T47D (cell line): ENCODE data around the gene SMAD7.
"Not testable (repeated sequence)": the region's sequence is repeated elsewhere in the genome, so short reads cannot be mapped to it uniquely, and the experiment has no call there.

Experiments
- DNase-seq, 2 experiments: peaks; one replicate each; pipeline versions ENCODE4 v3.0.0 to v3.0.0-alpha.2; 2011 to 2012; ENCODE audit warnings: low read depth in 1 of 2, low spot score in 1 of 2
- JUND ChIP-seq: IDR thresholded peaks from 2 replicates; pipeline ENCODE4 v1.6.1; 2012; ENCODE audit warnings: low read depth
- in situ Hi-C: cut with HindIII; loops from 2 replicates; pipeline ENCODE4 v1.10.0; 2016; ENCODE audit warnings: low sequenced_read_pairs, low pct_unique_long_range_greater_than_20kb

Gene SMAD7

DNA sequence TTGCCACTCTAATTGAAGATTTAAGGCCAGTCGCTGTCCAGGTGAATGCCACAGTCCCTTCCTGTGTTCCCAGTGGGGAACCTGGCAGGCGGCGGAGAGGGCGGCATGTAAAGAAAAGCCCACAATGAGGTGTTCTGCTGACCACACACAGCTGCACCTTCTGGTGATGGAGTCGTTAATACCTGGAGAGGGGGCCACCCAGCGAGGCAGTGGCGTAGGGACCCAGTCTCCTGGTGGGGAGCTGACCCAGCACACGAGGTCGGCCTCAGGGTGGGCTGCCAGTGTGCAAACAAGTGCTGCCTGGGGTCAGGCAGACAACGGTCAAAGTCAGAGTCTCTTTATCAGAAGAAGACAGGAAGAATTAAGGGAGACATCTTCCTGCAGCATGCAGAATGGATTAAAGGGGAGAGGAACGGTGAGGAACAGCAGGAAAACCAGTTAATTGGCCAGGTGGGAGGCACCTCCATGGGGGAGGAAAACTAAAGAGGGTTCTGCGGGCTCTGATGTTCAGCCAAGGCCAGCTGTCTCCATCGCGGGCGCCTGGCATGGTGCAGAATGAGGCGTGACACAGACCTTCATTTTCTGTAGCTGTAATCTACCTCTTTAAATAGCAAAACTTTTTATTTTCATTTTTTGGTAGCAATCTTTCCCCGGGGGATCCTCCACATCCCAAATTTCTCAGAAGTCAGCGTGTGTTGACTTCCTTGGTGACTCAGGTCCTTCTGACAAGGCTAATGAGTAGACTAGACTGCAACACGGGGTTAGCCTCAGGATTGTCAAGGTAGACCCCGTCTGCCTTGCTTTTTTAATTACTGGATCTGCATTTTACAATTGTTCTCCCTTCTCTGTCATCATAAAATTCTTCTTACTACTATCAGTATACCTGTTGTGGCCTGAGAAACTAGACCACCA lies 78.3 kb downstream of the SMAD7 start:
- TF ChIP-seq JUND, result no peak
- in situ Hi-C loops, result no loop called here
- DNase-seq, result no peak

DNA sequence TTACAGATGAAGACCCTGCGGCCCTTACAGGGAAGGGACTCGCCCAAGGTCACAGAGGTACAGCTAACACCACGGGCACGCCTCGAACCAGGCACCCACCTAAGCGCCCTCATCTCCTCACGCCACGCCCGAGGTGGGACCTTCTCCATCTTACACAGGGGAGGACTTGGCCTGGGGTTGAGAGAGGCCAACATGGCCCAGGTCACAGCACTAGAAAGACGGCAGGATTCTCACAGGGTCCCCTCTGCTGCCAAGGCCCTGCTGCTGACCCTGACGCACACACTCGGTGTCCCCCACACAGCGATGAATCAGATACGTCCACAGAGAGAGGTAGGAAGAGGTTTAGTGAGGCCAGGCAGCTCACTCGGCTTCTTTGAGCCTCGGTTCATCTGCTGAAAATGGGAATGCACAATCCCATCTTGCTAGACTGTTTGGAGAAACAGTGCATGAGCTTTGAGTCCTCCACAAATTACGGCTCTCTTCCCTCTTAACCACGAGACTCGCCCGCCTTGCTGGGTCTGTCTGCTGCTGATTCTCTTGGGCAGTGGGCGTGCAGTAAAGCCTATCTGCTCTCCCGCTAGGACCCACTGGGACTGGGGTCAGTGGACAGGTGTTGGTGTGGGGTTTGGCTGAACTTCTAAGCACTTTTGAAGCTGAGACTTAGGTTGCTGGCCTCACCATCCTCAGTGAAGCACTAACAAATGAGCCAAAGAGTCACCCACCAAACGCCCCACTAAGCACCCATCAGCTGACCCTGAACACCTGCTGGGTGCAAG lies 79.2 kb downstream of the SMAD7 start:
- DNase-seq, result no peak
- TF ChIP-seq JUND, result no peak
- in situ Hi-C loops, result no loop called here

DNA sequence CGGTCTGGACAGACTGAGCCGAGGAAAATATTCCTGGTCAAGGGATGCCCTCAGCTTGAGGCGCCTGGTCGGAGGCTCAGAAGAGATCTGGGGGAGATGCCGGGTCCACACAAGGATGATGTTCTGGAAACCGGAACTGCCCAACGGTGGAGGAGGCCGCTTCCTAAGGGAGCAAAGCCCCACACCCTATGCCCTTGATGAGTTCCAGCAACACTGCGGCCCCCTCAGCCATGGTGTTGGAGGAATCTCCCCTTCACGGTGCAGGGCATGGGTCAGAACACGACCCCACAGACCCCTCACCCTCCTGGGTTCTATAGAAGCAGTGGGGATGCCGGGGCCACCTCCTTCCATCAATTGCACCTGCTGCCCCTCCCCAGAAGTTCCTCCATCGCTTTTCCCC lies 79.8 kb downstream of the SMAD7 start:
- in situ Hi-C loops, DNase-seq: not testable (repeated sequence)
